ENCODE data around the gene KCNQ1.

DNA sequence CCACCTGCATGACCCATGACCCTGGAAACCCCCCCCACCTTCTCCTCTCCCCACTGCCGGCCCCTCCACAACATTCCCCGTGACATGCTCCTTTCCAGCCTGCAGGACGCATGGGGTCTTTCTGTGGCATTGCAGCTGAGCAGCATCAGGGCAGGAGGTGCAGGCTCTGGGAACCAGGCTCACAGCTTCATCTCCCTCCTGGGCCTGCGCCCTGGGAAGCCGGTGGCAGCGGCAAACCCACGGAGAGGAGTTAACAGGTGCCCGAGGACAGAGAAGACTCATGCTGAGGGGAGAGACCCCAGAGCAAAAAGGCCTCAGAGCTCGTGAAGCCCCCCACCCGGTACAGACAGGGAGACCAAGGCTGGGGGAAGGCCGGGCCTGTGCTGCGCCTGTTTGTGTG is 408.6 kb downstream of the KCNQ1 start:
- TF ChIP-seq POLR2A (IDR thresholded peaks at IDR 0.05) (no peak), POLR2AphosphoS5 (IDR thresholded peaks at IDR 0.05) (no peak), EP300 (IDR thresholded peaks at IDR 0.05) (no peak)
- TF ChIP-seq, protein P1, sequence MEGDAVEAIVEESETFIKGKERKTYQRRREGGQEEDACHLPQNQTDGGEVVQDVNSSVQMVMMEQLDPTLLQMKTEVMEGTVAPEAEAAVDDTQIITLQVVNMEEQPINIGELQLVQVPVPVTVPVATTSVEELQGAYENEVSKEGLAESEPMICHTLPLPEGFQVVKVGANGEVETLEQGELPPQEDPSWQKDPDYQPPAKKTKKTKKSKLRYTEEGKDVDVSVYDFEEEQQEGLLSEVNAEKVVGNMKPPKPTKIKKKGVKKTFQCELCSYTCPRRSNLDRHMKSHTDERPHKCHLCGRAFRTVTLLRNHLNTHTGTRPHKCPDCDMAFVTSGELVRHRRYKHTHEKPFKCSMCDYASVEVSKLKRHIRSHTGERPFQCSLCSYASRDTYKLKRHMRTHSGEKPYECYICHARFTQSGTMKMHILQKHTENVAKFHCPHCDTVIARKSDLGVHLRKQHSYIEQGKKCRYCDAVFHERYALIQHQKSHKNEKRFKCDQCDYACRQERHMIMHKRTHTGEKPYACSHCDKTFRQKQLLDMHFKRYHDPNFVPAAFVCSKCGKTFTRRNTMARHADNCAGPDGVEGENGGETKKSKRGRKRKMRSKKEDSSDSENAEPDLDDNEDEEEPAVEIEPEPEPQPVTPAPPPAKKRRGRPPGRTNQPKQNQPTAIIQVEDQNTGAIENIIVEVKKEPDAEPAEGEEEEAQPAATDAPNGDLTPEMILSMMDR (IDR thresholded peaks at IDR 0.05) = no peak

Measured in gastroesophageal sphincter (tissue), 3 donors.